ENCODE measurements around the gene GNG3. TPM values are rescaled to one million over a fixed set of nuclear protein-coding genes. Genes with fewer than 3 reads are reported as not detected.

GNG3 gene
- total RNA-seq, 4 donors from 2014 or later: 0.65 to 1.5 (median 1.0) TPM

- no peak overlapping the region for H3K4me3 ChIP-seq
- peaks cover 56 to 79% (median 78%) of the 10 kb centered on the region in 4 donors for H3K36me3 ChIP-seq
- no peaks in the 10 kb centered on the region for H3K27me3 ChIP-seq
- peaks cover 17 to 33% (median 24%) of the 10 kb centered on the region in 4 donors for H3K4me1 ChIP-seq
- no peak for DNase-seq (ENCODE audit: extremely low spot score)
- intact Hi-C loops (cut with DNase I): no loop called here
- TF ChIP-seq EP300 (IDR thresholded peaks at IDR 0.05) (no peak), POLR2A (IDR thresholded peaks at IDR 0.05; ENCODE audit: low read depth) (no peak), POLR2AphosphoS5 (IDR thresholded peaks at IDR 0.05) (no peak)
- TF ChIP-seq, protein P1, sequence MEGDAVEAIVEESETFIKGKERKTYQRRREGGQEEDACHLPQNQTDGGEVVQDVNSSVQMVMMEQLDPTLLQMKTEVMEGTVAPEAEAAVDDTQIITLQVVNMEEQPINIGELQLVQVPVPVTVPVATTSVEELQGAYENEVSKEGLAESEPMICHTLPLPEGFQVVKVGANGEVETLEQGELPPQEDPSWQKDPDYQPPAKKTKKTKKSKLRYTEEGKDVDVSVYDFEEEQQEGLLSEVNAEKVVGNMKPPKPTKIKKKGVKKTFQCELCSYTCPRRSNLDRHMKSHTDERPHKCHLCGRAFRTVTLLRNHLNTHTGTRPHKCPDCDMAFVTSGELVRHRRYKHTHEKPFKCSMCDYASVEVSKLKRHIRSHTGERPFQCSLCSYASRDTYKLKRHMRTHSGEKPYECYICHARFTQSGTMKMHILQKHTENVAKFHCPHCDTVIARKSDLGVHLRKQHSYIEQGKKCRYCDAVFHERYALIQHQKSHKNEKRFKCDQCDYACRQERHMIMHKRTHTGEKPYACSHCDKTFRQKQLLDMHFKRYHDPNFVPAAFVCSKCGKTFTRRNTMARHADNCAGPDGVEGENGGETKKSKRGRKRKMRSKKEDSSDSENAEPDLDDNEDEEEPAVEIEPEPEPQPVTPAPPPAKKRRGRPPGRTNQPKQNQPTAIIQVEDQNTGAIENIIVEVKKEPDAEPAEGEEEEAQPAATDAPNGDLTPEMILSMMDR (IDR thresholded peaks at IDR 0.05): no peak
- no peaks in the 10 kb centered on the region for H3K9me3 ChIP-seq
- H3K27ac ChIP-seq (replicated peaks in 1 of 4): peak overlapping the region in 1 of 4 donors; percentile 8
- 82% methylated on average over 2 of the region's 2 CpGs for WGBS
Measured at GRCh38 chr11:62713343-62713742, 5.9 kb downstream of the GNG3 start.

DNA sequence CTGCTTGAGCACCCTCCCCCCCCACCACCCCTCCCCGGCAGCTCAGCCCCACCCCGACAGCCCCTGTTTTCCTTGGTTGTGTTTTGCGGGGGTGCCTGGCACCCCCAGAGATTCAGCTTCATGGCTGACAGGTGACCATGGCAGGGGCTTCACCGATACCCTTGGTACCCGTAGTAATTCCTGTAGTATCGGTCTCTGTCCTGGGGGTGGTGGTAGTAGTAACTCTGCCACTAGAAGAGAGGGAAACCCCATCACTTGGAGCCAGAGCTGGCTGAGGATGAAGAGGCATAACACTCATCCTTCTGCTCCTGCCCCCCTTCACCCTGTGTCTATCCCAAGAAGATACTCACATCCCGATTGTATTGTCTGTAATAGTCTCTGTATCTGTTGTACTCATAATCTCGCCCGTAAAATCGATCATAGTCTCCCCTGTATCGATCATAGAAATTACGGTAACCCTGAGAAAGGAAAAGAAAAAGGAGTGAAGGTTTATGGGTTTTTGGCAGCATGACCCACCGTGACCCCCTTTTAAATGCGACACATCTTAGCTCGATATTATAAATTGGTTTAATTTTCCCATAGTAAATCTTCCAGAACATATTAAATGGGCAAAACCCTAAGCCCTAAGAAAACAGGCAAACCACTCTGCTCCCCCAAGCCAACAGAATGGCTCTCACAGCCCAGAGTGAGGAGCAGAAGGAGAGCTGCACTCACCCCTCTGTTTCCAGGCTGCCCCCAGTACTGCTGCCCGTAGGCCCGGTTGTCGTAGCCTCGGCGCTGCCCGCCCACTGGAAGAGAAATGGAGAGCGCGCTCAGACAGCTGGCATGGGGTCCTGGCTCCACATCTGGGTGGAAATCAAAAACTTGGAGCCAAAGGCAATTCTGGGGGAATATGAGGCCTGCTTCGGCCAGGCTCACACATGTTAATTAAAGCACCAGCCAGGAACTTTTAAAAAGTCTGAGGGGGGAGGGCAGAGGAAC lies 8.0 kb downstream of the GNG3 start:
- H3K36me3 ChIP-seq: peaks cover 77 to 99% (median 97%) of the 10 kb centered on the region in 4 donors
- intact Hi-C loops (cut with DNase I): no loop called here
- H3K27ac ChIP-seq (replicated peaks in 1 of 4): peak overlapping the region in 1 of 4 donors; percentile 21
- WGBS: 88% methylated on average over 24 of the region's 24 CpGs
- H3K27me3 ChIP-seq: no peaks in the 10 kb centered on the region
- TF ChIP-seq, protein P1 (IDR thresholded peaks at IDR 0.05): no peak
- TF ChIP-seq POLR2AphosphoS5 (IDR thresholded peaks at IDR 0.05) (no peak), EP300 (IDR thresholded peaks at IDR 0.05) (no peak), POLR2A (IDR thresholded peaks at IDR 0.05; ENCODE audit: low read depth) (no peak)
- no peaks in the 10 kb centered on the region for H3K9me3 ChIP-seq
- H3K4me3 ChIP-seq: no peak overlapping the region
- peaks cover 4 to 27% (median 12%) of the 10 kb centered on the region in 4 donors for H3K4me1 ChIP-seq
- no peak for DNase-seq (ENCODE audit: extremely low spot score)

- intact Hi-C loops (cut with DNase I): no loop called here
Measured at GRCh38 chr11:62716206-62716605, 8.7 kb downstream of the GNG3 start.

DNA sequence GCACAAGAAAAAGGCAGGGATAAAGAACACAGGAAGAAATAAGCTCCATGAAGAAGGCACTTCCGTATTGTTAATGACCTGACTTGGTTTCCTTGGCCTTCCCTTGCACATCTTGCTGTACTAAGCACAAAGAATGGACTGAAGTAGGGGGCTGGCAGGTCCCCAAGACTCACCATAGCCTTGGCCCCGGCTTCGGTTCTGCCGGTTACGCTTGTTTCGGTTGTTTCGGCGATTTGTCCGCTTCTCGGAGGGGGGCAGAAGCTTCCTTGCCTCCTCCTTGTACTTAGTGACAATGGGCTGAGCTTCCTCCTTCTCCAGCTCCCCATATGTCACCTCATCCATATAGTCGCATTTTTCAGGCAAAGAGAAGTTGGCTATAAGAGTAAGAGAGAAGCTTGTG lies 9.3 kb downstream of the GNG3 start:
- 84% methylated on average over 11 of the region's 11 CpGs for WGBS
- no peak for DNase-seq (ENCODE audit: extremely low spot score)

More at GRCh38 chr11:62716206-62716605, 8.7 kb downstream of the GNG3 start:
- Histone ChIP-seq H3K27me3 (no peaks in the 10 kb centered on the region), H3K4me3 (no peak overlapping the region), H3K36me3 (peaks cover 78 to 100% (median 97%) of the 10 kb centered on the region in 4 donors), H3K9me3 (no peaks in the 10 kb centered on the region), H3K27ac (replicated peaks in 1 of 4) (peak overlapping the region in 1 of 4 donors; percentile 6), H3K4me1 (peaks cover 0 to 23% (median 11%) of the 10 kb centered on the region in 4 donors)
- TF ChIP-seq POLR2AphosphoS5 (IDR thresholded peaks at IDR 0.05) (no peak), POLR2A (IDR thresholded peaks at IDR 0.05; ENCODE audit: low read depth) (no peak), EP300 (IDR thresholded peaks at IDR 0.05) (no peak)
- TF ChIP-seq, protein P1 (IDR thresholded peaks at IDR 0.05): no peak
- 89% methylated on average over 5 of the region's 5 CpGs for WGBS
- DNase-seq (ENCODE audit: extremely low spot score): no peak

More for the DNA sequence above, 9.3 kb downstream of the GNG3 start:
- TF ChIP-seq POLR2A (IDR thresholded peaks at IDR 0.05; ENCODE audit: low read depth) (no peak), POLR2AphosphoS5 (IDR thresholded peaks at IDR 0.05) (no peak), EP300 (IDR thresholded peaks at IDR 0.05) (no peak)
- TF ChIP-seq, protein P1 (IDR thresholded peaks at IDR 0.05): no peak
- intact Hi-C loops (cut with DNase I): no loop called here
- H3K36me3 ChIP-seq: peaks cover 84 to 100% (median 97%) of the 10 kb centered on the region in 4 donors
- no peak overlapping the region for H3K4me3 ChIP-seq
- no peaks in the 10 kb centered on the region for H3K27me3 ChIP-seq
- H3K9me3 ChIP-seq: no peaks in the 10 kb centered on the region
- peaks cover 0 to 23% (median 12%) of the 10 kb centered on the region in 4 donors for H3K4me1 ChIP-seq
- no peak overlapping the region for H3K27ac ChIP-seq (replicated peaks in 1 of 4)
